Large intestine (tissue), 3 donors: ENCODE data around the gene LZTS2. TPM values are rescaled to one million over a fixed set of nuclear protein-coding genes. Genes with fewer than 3 reads are reported as not detected.

Experiments
- DNase-seq, 2 donors: peaks; one replicate each; pipeline versions ENCODE4 v3.0.0 to v3.0.0-alpha.2; 2013
- H3K27ac ChIP-seq: one replicate; pipeline ENCODE4 v1.5.1; 2013; ENCODE audit warnings: low read length
- H3K27me3 ChIP-seq: 2 replicates; pipeline ENCODE4 v1.6.1; 2013; ENCODE audit warnings: low read length; ENCODE audit not compliant: control insufficient read depth, insufficient read depth
- H3K36me3 ChIP-seq: 2 replicates; pipeline ENCODE4 v1.6.1; 2013; ENCODE audit warnings: low read length; ENCODE audit not compliant: control insufficient read depth, insufficient read depth
- H3K4me1 ChIP-seq: one replicate; pipeline ENCODE4 v1.6.1; 2013; ENCODE audit warnings: low read length; ENCODE audit not compliant: control insufficient read depth, insufficient read depth
- H3K4me3 ChIP-seq: one replicate; pipeline ENCODE4 v1.5.1; 2013; ENCODE audit warnings: low read length
- H3K9me3 ChIP-seq: one replicate; pipeline ENCODE4 v1.6.1; 2013; ENCODE audit warnings: mild to moderate bottlenecking, low read depth, low read length, moderate library complexity; ENCODE audit not compliant: control insufficient read depth
- WGBS: methylation state at CpG from one replicate; pipeline ENCODE4 v1.1.5; 2013; ENCODE audit warnings: low lambda C conversion rate; ENCODE audit not compliant: insufficient coverage; 5-methylcytosine and 5-hydroxymethylcytosine counted together
- polyA plus RNA-seq: library from polyadenylated mRNA; unstranded; fragments of 120-200 nt; gene quantifications from one replicate; pipeline ENCODE4 v1.2.1, GENCODE V29; 2013

The LZTS2 gene
- polyA plus RNA-seq, 1 donor = 56.8 TPM

GRCh38 chr10:101054351-101054750 is 54.7 kb downstream of the LZTS2 start:
- no CpG with 5 or more reads among the region's 1 CpG for WGBS
- no peak for DNase-seq
- H3K4me1 ChIP-seq = peaks cover 31% of the 10 kb centered on the region
- H3K4me3 ChIP-seq = no peak overlapping the region
- H3K36me3 ChIP-seq = no peaks in the 10 kb centered on the region
- no peaks in the 10 kb centered on the region for H3K9me3 ChIP-seq
- peaks cover 17% of the 10 kb centered on the region for H3K27me3 ChIP-seq
- H3K27ac ChIP-seq = peak overlapping the region; percentile 75

- no CpG with 5 or more reads among the region's 5 CpGs for WGBS
- Histone ChIP-seq H3K27me3 (peaks cover 12% of the 10 kb centered on the region), H3K9me3 (no peaks in the 10 kb centered on the region), H3K4me3 (no peak overlapping the region), H3K4me1 (peaks cover 34% of the 10 kb centered on the region), H3K36me3 (no peaks in the 10 kb centered on the region), H3K27ac (peak overlapping the region; percentile 75)
- DNase-seq = peak; percentile 50 to 80
Measured at GRCh38 chr10:101054876-101055275, 55.3 kb downstream of the LZTS2 start.

- WGBS = no CpG with 5 or more reads among the region's 4 CpGs
- peaks cover 29% of the 10 kb centered on the region for H3K4me1 ChIP-seq
- no peaks in the 10 kb centered on the region for H3K9me3 ChIP-seq
- H3K27ac ChIP-seq = peak overlapping the region; percentile 75
- H3K36me3 ChIP-seq = no peaks in the 10 kb centered on the region
- H3K4me3 ChIP-seq = no peak overlapping the region
- peak; percentile 73 to 83 for DNase-seq
- peaks cover 7% of the 10 kb centered on the region for H3K27me3 ChIP-seq
Measured at GRCh38 chr10:101055411-101055810, 55.8 kb downstream of the LZTS2 start.

- DNase-seq = peak in 1 of 2 donors; percentile 42
- Histone ChIP-seq H3K4me1 (peaks cover 27% of the 10 kb centered on the region), H3K9me3 (no peaks in the 10 kb centered on the region), H3K36me3 (no peaks in the 10 kb centered on the region), H3K4me3 (no peak overlapping the region), H3K27ac (no peak overlapping the region), H3K27me3 (no peaks in the 10 kb centered on the region)
- 95% methylated on average over 1 of the region's 4 CpGs for WGBS
Measured at GRCh38 chr10:101056365-101057151, 57.0 kb downstream of the LZTS2 start.

Other genes starting within 250 kb of the LZTS2 start
- gene SLF2, start 86.8 kb upstream of the LZTS2 start, polyA plus RNA-seq = 29.1 TPM
- gene SEMA4G, start 30.3 kb upstream of the LZTS2 start, polyA plus RNA-seq = 121 TPM
- 83.3 TPM for gene MRPL43, start 12.3 kb upstream of the LZTS2 start, polyA plus RNA-seq
- gene TWNK, start 12.3 kb upstream of the LZTS2 start, polyA plus RNA-seq = 9.8 TPM
- 95.8 TPM for gene PDZD7, start 31.3 kb downstream of the LZTS2 start, polyA plus RNA-seq
- 274 TPM for gene SFXN3, start 31.4 kb downstream of the LZTS2 start, polyA plus RNA-seq
- 29.0 TPM for gene KAZALD1, start 62.2 kb downstream of the LZTS2 start, polyA plus RNA-seq
- gene TLX1, start 131.5 kb downstream of the LZTS2 start, polyA plus RNA-seq = 0.57 TPM
- gene LBX1, start 229.7 kb downstream of the LZTS2 start, polyA plus RNA-seq = 0.03 TPM